A549 (cell line): ENCODE data around the gene TFPI2. TPM values are rescaled to one million over a fixed set of nuclear protein-coding genes. Genes with fewer than 3 reads are reported as not detected.
A peak's percentile ranks its signal among the peaks of the same experiment; 100 is the strongest.

Experiments
- ATAC-seq, 2 experiments: fragments of 200-7000 bp in 1 of 2; fragments of >200 bp in 1 of 2; cut with Nextera tagmentation in 1 of 2; cut with Tn5 transposase in 1 of 2; 3 replicates each; pipeline versions ENCODE4 v1.8.0 to v1.9.1; 2018 to 2020; ENCODE audit warnings: mild to moderate bottlenecking in 1 of 2, moderate library complexity in 1 of 2
- CTCF ChIA-PET: fragments of 300-600 bp; sonication (Branson Sonifier 250); formaldehyde crosslinking; extraction: SDS; loops from one replicate; lab custom pipeline; 2021; ENCODE audit warnings: antibody characterized with exemption, inconsistent platforms; lab: Yijun Ruan, JAX
- POLR2A ChIA-PET: fragments of 350-600 bp; formaldehyde crosslinking; extraction: SDS; loops from one replicate; lab custom pipeline; 2021; ENCODE audit warnings: antibody characterized with exemption, inconsistent platforms; lab: Yijun Ruan, JAX
- DNase-seq, 2 experiments: peaks; one replicate each; pipeline versions ENCODE4 v3.0.0 to v3.0.0-alpha.2; 2011 to 2016; ENCODE audit warnings: low read depth in 1 of 2, low spot score in 1 of 2
- FAIRE-seq: peaks from 2 replicates; lab custom pipeline; 2011; peaks lifted over from hg19 to GRCh38; lab: Jason Lieb, UNC
- H3K27ac ChIP-seq, 2 experiments: fragments of >200 bp; sonication (Bioruptor Twin); formaldehyde crosslinking; 3 replicates each; pipeline ENCODE4 v1.5.1; 2016 to 2017
- H3K4me1 ChIP-seq: fragments of >200 bp; sonication (Bioruptor Twin); formaldehyde crosslinking; 3 replicates; pipeline ENCODE4 v1.6.1; 2016
- H3K4me2 ChIP-seq: fragments of >200 bp; sonication (Bioruptor Twin); formaldehyde crosslinking; 3 replicates; pipeline ENCODE4 v1.6.1; 2016
- H3K4me3 ChIP-seq: fragments of >200 bp; sonication (Bioruptor Twin); formaldehyde crosslinking; 3 replicates; pipeline ENCODE4 v1.5.1; 2016
- H3K9me3 ChIP-seq: fragments of >200 bp; sonication (Bioruptor Twin); formaldehyde crosslinking; 3 replicates; pipeline ENCODE4 v1.6.1; 2016
- BHLHE40 ChIP-seq: IDR thresholded peaks from 2 replicates; pipeline ENCODE4 v1.6.1; 2012; ENCODE audit warnings: low read depth, low read length, inconsistent platforms
- CEBPB ChIP-seq, 2 experiments: fragments of >200 bp in 1 of 2; sonication (Bioruptor Twin) in 1 of 2; formaldehyde crosslinking in 1 of 2; IDR thresholded peaks; 2 replicates each; pipeline ENCODE4 v1.6.1; 2012 to 2016
- CHD2 ChIP-seq: fragments of 150-350 bp; IDR thresholded peaks from 2 replicates; pipeline ENCODE4 v1.6.1; 2014; ENCODE audit warnings: low read length; ENCODE audit not compliant: partially characterized antibody
- CHD4 ChIP-seq: fragments of 200-600 bp; sonication (generic); IDR thresholded peaks from 2 replicates; pipeline ENCODE4 v1.6.1; 2016; ENCODE audit warnings: antibody characterized with exemption, mild to moderate bottlenecking, borderline replicate concordance
- EHF ChIP-seq: fragments of 250-450 bp; sonication (Bioruptor Pico); IDR thresholded peaks from 2 replicates; pipeline ENCODE4 v1.5.0; 2020; ENCODE audit warnings: mild to moderate bottlenecking
- EHMT2 ChIP-seq: fragments of 200-600 bp; sonication (generic); IDR thresholded peaks from 2 replicates; pipeline ENCODE4 v1.6.1; 2016; ENCODE audit warnings: antibody characterized with exemption, low read depth, mild to moderate bottlenecking, moderate library complexity
- EP300 ChIP-seq, 2 experiments: fragments of >200 bp; sonication (Bioruptor Twin); formaldehyde crosslinking; IDR thresholded peaks; 2 replicates in 1 of 2; 3 replicates in 1 of 2; pipeline ENCODE4 v1.6.1; 2016 to 2017
- ESRRA ChIP-seq: fragments of 150-350 bp; IDR thresholded peaks from 2 replicates; pipeline ENCODE4 v1.6.1; 2014; ENCODE audit warnings: mild to moderate bottlenecking, low read length, borderline replicate concordance
- HEYL ChIP-seq: fragments of 250-450 bp; sonication (Bioruptor Pico); IDR thresholded peaks from 2 replicates; pipeline ENCODE4 v1.8.0; 2021; ENCODE audit warnings: mild to moderate bottlenecking, moderate library complexity
- HOXB13 ChIP-seq: fragments of 250-450 bp; sonication (Bioruptor Pico); IDR thresholded peaks from 2 replicates; pipeline ENCODE4 v1.5.0; 2020; ENCODE audit warnings: low read depth, mild to moderate bottlenecking, moderate library complexity
- HOXB5 ChIP-seq: fragments of 250-450 bp; sonication (Bioruptor Pico); IDR thresholded peaks from 2 replicates; pipeline ENCODE4 v1.5.0; 2020; ENCODE audit warnings: mild to moderate bottlenecking, moderate library complexity
- JUN ChIP-seq, 2 experiments: fragments of >200 bp; sonication (Bioruptor Twin); formaldehyde crosslinking; IDR thresholded peaks; 2 replicates in 1 of 2; 3 replicates in 1 of 2; pipeline ENCODE4 v1.6.1; 2016 to 2017
- KDM1A ChIP-seq: fragments of 200-600 bp; sonication (generic); IDR thresholded peaks from 2 replicates; pipeline ENCODE4 v1.6.1; 2016; ENCODE audit warnings: low read depth, mild to moderate bottlenecking
- MAZ ChIP-seq: fragments of 150-350 bp; IDR thresholded peaks from 2 replicates; pipeline ENCODE4 v1.6.1; 2014; ENCODE audit warnings: antibody characterized with exemption, low read depth, low read length, borderline replicate concordance
- MYC ChIP-seq: IDR thresholded peaks from 2 replicates; pipeline ENCODE4 v1.6.1; 2012; ENCODE audit warnings: mild to moderate bottlenecking, inconsistent platforms, low read length, improper control_type of control experiment, borderline replicate concordance
- NFE2L2 ChIP-seq: fragments of 150-350 bp; conservative IDR thresholded peaks from 2 replicates; pipeline ENCODE4 v1.6.1; 2014; ENCODE audit warnings: low read length
- NPAS2 ChIP-seq: fragments of 250-450 bp; sonication (Bioruptor Pico); IDR thresholded peaks from 2 replicates; pipeline ENCODE4 v1.8.0; 2022; ENCODE audit warnings: mild to moderate bottlenecking, moderate library complexity, borderline replicate concordance
- NR3C1 ChIP-seq: fragments of >200 bp; sonication (Bioruptor Twin); formaldehyde crosslinking; IDR thresholded peaks from 3 replicates; pipeline ENCODE4 v1.6.1; 2017
- PHF8 ChIP-seq: fragments of 200-600 bp; sonication (generic); IDR thresholded peaks from 2 replicates; pipeline ENCODE4 v1.6.1; 2016; ENCODE audit warnings: low read depth, mild to moderate bottlenecking, antibody characterized with exemption, moderate library complexity, borderline replicate concordance
- POLR2A ChIP-seq: IDR thresholded peaks from 2 replicates; pipeline ENCODE4 v1.6.1; 2012; ENCODE audit warnings: mild to moderate bottlenecking, low read length
- POLR2AphosphoS2 ChIP-seq: conservative IDR thresholded peaks from 2 replicates; pipeline ENCODE4 v1.6.1; 2012; ENCODE audit warnings: low read length, improper control_type of control experiment, inconsistent platforms
- RAD21 ChIP-seq, 2 experiments: fragments of >200 bp in 1 of 2; sonication (Bioruptor Twin) in 1 of 2; formaldehyde crosslinking in 1 of 2; IDR thresholded peaks in 1 of 2; conservative IDR thresholded peaks in 1 of 2; 2 replicates in 1 of 2; 3 replicates in 1 of 2; pipeline ENCODE4 v1.6.1; 2012 to 2018; ENCODE audit warnings: inconsistent platforms in 1 of 2
- RARB ChIP-seq: fragments of 250-450 bp; sonication (Bioruptor Pico); IDR thresholded peaks from 2 replicates; pipeline ENCODE4 v1.8.0; 2021; ENCODE audit warnings: mild to moderate bottlenecking, moderate library complexity
- RCOR1 ChIP-seq: fragments of 150-350 bp; IDR thresholded peaks from 2 replicates; pipeline ENCODE4 v1.6.1; 2014; ENCODE audit warnings: antibody characterized with exemption, low read length, low read depth
- RNF2 ChIP-seq: fragments of 200-600 bp; sonication (generic); IDR thresholded peaks from 2 replicates; pipeline ENCODE4 v1.6.1; 2016; ENCODE audit warnings: low read depth, mild to moderate bottlenecking, antibody characterized with exemption, moderate library complexity, borderline replicate concordance
- SMC3 ChIP-seq: fragments of >200 bp; sonication (Bioruptor Twin); formaldehyde crosslinking; IDR thresholded peaks from 3 replicates; pipeline ENCODE4 v1.6.1; 2018; ENCODE audit warnings: inconsistent platforms
- SREBF2 ChIP-seq: fragments of 450-650 bp; IDR thresholded peaks from 2 replicates; pipeline ENCODE4 v1.6.1; 2014; ENCODE audit warnings: mild to moderate bottlenecking, moderate library complexity
- TFCP2L1 ChIP-seq: fragments of 250-450 bp; sonication (Bioruptor Pico); IDR thresholded peaks from 2 replicates; pipeline ENCODE4 v1.5.0; 2021; ENCODE audit warnings: mild to moderate bottlenecking
- USF2 ChIP-seq: fragments of 450-650 bp; IDR thresholded peaks from 2 replicates; pipeline ENCODE4 v1.6.1; 2014; ENCODE audit warnings: antibody characterized with exemption
- ZNF302 ChIP-seq: fragments of 250-450 bp; sonication (Bioruptor Pico); IDR thresholded peaks from 2 replicates; pipeline ENCODE4 v1.9.0; 2021; ENCODE audit warnings: inconsistent platforms, mild to moderate bottlenecking, moderate library complexity
- ZSCAN20 ChIP-seq: fragments of 250-450 bp; sonication (Bioruptor Pico); IDR thresholded peaks from 2 replicates; pipeline ENCODE4 v1.8.0; 2022; ENCODE audit warnings: mild to moderate bottlenecking, moderate library complexity
- polyA plus RNA-seq, 4 experiments: library from polyadenylated mRNA; depleted of rRNA in 3 of 4; stranded (reverse); fragments of >200 nt; fragmentation: RNase III in 1 of 4; extraction: RNeasy Plus Mini Kit Qiagen cat#74134 plus additional on column Dnase treatment in 1 of 4; gene quantifications; 2 replicates in 3 of 4; 3 replicates in 1 of 4; pipeline ENCODE4 v1.2.3, GENCODE V29; 2011 to 2017
- TF ChIP-seq, protein P1 (sequence below): fragments of >200 bp; sonication (Bioruptor Twin); formaldehyde crosslinking; IDR thresholded peaks from 3 replicates; pipeline ENCODE4 v1.5.1; 2016
- TF ChIP-seq, protein P2 (sequence below): fragments of 250-450 bp; sonication (Bioruptor Pico); IDR thresholded peaks from 2 replicates; pipeline ENCODE4 v1.5.0; 2021; ENCODE audit warnings: mild to moderate bottlenecking, moderate library complexity, borderline replicate concordance

The TFPI2 gene
- polyA plus RNA-seq, 2 of the 4 experiments (the other 2 are of a cell fraction): 156 to 172 TPM

GRCh38 chr7:93890464-93891068 is at the start of gene TFPI2 (continued):
- TF ChIP-seq POLR2AphosphoS2: no peak
- TF ChIP-seq ZNF302 (CRISPR knock-in tag): no peak
- TF ChIP-seq NFE2L2: no peak
- no peak for TF ChIP-seq RNF2
- TF ChIP-seq NPAS2: no peak
- peak; percentile 63 to 75 for TF ChIP-seq RAD21 (conservative IDR thresholded peaks at IDR 0.05 in 1 of 2, IDR thresholded peaks at IDR 0.05 in 1 of 2)
- no peak for TF ChIP-seq EHF (CRISPR knock-in tag)
- TF ChIP-seq NR3C1: no peak
- 0 out of 2 replicates have a peak, but pooled peaks have one; percentile 19 for TF ChIP-seq MYC
- TF ChIP-seq BHLHE40: no peak
- peak; percentile 92 for TF ChIP-seq POLR2A
- TF ChIP-seq EHMT2: no peak
- no peak for TF ChIP-seq SREBF2
- peak in 1 of 2 experiments; percentile 44; a peak in 1 of 4 replicates for TF ChIP-seq CEBPB (IDR thresholded peaks at IDR 0.05)
- TF ChIP-seq, protein P1, sequence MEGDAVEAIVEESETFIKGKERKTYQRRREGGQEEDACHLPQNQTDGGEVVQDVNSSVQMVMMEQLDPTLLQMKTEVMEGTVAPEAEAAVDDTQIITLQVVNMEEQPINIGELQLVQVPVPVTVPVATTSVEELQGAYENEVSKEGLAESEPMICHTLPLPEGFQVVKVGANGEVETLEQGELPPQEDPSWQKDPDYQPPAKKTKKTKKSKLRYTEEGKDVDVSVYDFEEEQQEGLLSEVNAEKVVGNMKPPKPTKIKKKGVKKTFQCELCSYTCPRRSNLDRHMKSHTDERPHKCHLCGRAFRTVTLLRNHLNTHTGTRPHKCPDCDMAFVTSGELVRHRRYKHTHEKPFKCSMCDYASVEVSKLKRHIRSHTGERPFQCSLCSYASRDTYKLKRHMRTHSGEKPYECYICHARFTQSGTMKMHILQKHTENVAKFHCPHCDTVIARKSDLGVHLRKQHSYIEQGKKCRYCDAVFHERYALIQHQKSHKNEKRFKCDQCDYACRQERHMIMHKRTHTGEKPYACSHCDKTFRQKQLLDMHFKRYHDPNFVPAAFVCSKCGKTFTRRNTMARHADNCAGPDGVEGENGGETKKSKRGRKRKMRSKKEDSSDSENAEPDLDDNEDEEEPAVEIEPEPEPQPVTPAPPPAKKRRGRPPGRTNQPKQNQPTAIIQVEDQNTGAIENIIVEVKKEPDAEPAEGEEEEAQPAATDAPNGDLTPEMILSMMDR: peak; percentile 40; the same call in 2 of the 3 replicates
- TF ChIP-seq USF2: no peak
- TF ChIP-seq RARB: 0 out of 2 replicates have a peak, but pooled peaks have one; percentile 22
- no peak for TF ChIP-seq RCOR1
- TF ChIP-seq MAZ: no peak
- TF ChIP-seq CHD4: no peak
- peak; percentile 21 for TF ChIP-seq CHD2
- no peak for TF ChIP-seq HOXB13 (CRISPR knock-in tag)
- TF ChIP-seq JUN (IDR thresholded peaks at IDR 0.05): peak; percentile 84 to 91
- TF ChIP-seq SMC3: peak; percentile 59
- TF ChIP-seq TFCP2L1: no peak
- no peak for TF ChIP-seq HOXB5 (CRISPR knock-in tag)
- TF ChIP-seq EP300 (IDR thresholded peaks at IDR 0.05): peak in 1 of 2 experiments; percentile 45; a peak in 1 of 5 replicates
- TF ChIP-seq ESRRA: no peak
- no peak for TF ChIP-seq HEYL (CRISPR knock-in tag)

- TF ChIP-seq, protein P2, sequence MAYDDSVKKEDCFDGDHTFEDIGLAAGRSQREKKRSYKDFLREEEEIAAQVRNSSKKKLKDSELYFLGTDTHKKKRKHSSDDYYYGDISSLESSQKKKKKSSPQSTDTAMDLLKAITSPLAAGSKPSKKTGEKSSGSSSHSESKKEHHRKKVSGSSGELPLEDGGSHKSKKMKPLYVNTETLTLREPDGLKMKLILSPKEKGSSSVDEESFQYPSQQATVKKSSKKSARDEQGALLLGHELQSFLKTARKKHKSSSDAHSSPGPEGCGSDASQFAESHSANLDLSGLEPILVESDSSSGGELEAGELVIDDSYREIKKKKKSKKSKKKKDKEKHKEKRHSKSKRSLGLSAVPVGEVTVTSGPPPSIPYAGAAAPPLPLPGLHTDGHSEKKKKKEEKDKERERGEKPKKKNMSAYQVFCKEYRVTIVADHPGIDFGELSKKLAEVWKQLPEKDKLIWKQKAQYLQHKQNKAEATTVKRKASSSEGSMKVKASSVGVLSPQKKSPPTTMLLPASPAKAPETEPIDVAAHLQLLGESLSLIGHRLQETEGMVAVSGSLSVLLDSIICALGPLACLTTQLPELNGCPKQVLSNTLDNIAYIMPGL (CRISPR knock-in tag): no peak
- TF ChIP-seq SMC3 (no peak), KDM1A (no peak), ZSCAN20 (CRISPR knock-in tag) (no peak), PHF8 (no peak), CHD4 (no peak)
- H3K4me1 ChIP-seq: no peaks in the 10 kb centered on the region
- FAIRE-seq (no peak), DNase-seq (no peak), ATAC-seq (no peak)
- ChIA-PET POLR2A (no interaction called here), CTCF (no interaction called here)
- no peak overlapping the region for H3K4me3 ChIP-seq
- no peaks in the 10 kb centered on the region for H3K9me3 ChIP-seq
- H3K4me2 ChIP-seq: no peak overlapping the region
- no peak overlapping the region for H3K27ac ChIP-seq
Measured at GRCh38 chr7:93938293-93938692, 47.7 kb upstream of the TFPI2 start.
